IMR-90 (cell line): Measurements from ENCODE around the gene CNTN5. TPM values are rescaled to one million over a fixed set of nuclear protein-coding genes. Genes with fewer than 3 reads are reported as not detected.

Experiments
- ATAC-seq: fragments of 200-7000 bp; cut with Tn5 transposase; 2 replicates; pipeline ENCODE4 v1.9.1; 2020; ENCODE audit warnings: low read depth, mild to moderate bottlenecking, moderate library complexity
- BruUV-seq: library from RNA; stranded (reverse); fragments of 400-500 nt; replicated peaks from 2 replicates; lab custom pipeline; 2021; lab: Mats Ljungman, UMichigan
- CTCF ChIA-PET: fragments of 300-600 bp; formaldehyde crosslinking; extraction: SDS; loops from one replicate; lab custom pipeline; 2021; ENCODE audit warnings: antibody characterized with exemption; lab: Yijun Ruan, JAX
- POLR2A ChIA-PET: fragments of 300-600 bp; sonication (Branson Sonifier 250); formaldehyde crosslinking; loops from one replicate; lab custom pipeline; 2022; ENCODE audit warnings: antibody characterized with exemption; ENCODE audit not compliant: unreplicated experiment; lab: Charles Lee
- DNase-seq: peaks from one replicate; pipeline ENCODE4 v3.0.0; 2013
- H2AFZ ChIP-seq: replicated peaks from 2 replicates; pipeline ENCODE3; 2013; ENCODE audit warnings: low read length, mild to moderate bottlenecking; ENCODE audit not compliant: poor library complexity
- H2AK5ac ChIP-seq: 2 replicates; pipeline ENCODE4 v1.6.1; 2013; ENCODE audit warnings: low read depth, low read length, inconsistent platforms
- H2AK9ac ChIP-seq: replicated peaks from 2 replicates; pipeline ENCODE3; 2013; ENCODE audit warnings: mild to moderate bottlenecking, low read depth, low read length, moderate library complexity; ENCODE audit not compliant: poor library complexity
- H2BK120ac ChIP-seq: 2 replicates; pipeline ENCODE4 v1.6.1; 2013; ENCODE audit warnings: low read depth, low read length, inconsistent platforms
- H2BK15ac ChIP-seq: 3 replicates; pipeline ENCODE4 v1.6.1; 2013; ENCODE audit warnings: low read depth, low read length, inconsistent platforms
- H2BK20ac ChIP-seq: 2 replicates; pipeline ENCODE4 v1.6.1; 2013; ENCODE audit warnings: low read depth, mild to moderate bottlenecking, inconsistent platforms, low read length, moderate library complexity
- H2BK5ac ChIP-seq: 2 replicates; pipeline ENCODE4 v1.6.1; 2013; ENCODE audit warnings: mild to moderate bottlenecking, low read depth, low read length, inconsistent platforms; ENCODE audit not compliant: poor library complexity, severe bottlenecking
- H3K14ac ChIP-seq: replicated peaks from 2 replicates; pipeline ENCODE4 v1.6.1; 2013; ENCODE audit warnings: low read depth, low read length, inconsistent platforms
- H3K18ac ChIP-seq: 2 replicates; pipeline ENCODE4 v1.6.1; 2013; ENCODE audit warnings: low read depth, low read length, control low read depth
- H3K23ac ChIP-seq: 2 replicates; pipeline ENCODE4 v1.6.1; 2013; ENCODE audit warnings: low read depth, low read length, inconsistent platforms
- H3K27ac ChIP-seq: 2 replicates; pipeline ENCODE4 v1.5.1; 2013; ENCODE audit warnings: mild to moderate bottlenecking, control low read depth, low read length; ENCODE audit not compliant: insufficient read depth
- H3K27me3 ChIP-seq: 2 replicates; pipeline ENCODE4 v1.6.1; 2013; ENCODE audit warnings: low read length; ENCODE audit not compliant: control insufficient read depth, insufficient read depth
- H3K36me3 ChIP-seq: 2 replicates; pipeline ENCODE4 v1.6.1; 2013; ENCODE audit warnings: low read length, mixed read lengths; ENCODE audit not compliant: control insufficient read depth, insufficient read depth
- H3K4ac ChIP-seq: 2 replicates; pipeline ENCODE4 v1.6.1; 2013; ENCODE audit warnings: low read depth, low read length, inconsistent platforms
- H3K4me1 ChIP-seq: 2 replicates; pipeline ENCODE4 v1.6.1; 2013; ENCODE audit warnings: low read length, mixed read lengths; ENCODE audit not compliant: control insufficient read depth, insufficient read depth
- H3K4me2 ChIP-seq: 2 replicates; pipeline ENCODE4 v1.6.1; 2013; ENCODE audit warnings: low read depth, mild to moderate bottlenecking, control low read depth, low read length, moderate library complexity
- H3K4me3 ChIP-seq: 2 replicates; pipeline ENCODE4 v1.5.1; 2013; ENCODE audit warnings: low read depth, mild to moderate bottlenecking, control low read depth, low read length, moderate library complexity; ENCODE audit not compliant: insufficient read depth
- H3K56ac ChIP-seq: 2 replicates; pipeline ENCODE4 v1.6.1; 2013; ENCODE audit warnings: low read length, inconsistent platforms; ENCODE audit not compliant: insufficient read depth; ENCODE audit errors: extremely low read depth
- H3K79me1 ChIP-seq, 2 experiments: 2 replicates each; pipeline ENCODE4 v1.6.1; 2013; ENCODE audit warnings: low read length in 2 of 2, inconsistent platforms in 1 of 2, low read depth in 1 of 2
- H3K9ac ChIP-seq: 2 replicates; pipeline ENCODE4 v1.6.1; 2013; ENCODE audit warnings: low read depth, low read length, control low read depth
- H3K9me1 ChIP-seq: 2 replicates; pipeline ENCODE4 v1.6.1; 2013; ENCODE audit warnings: low read length, inconsistent platforms; ENCODE audit not compliant: insufficient read depth
- H3K9me3 ChIP-seq: 2 replicates; pipeline ENCODE4 v1.6.1; 2013; ENCODE audit warnings: low read length; ENCODE audit not compliant: control insufficient read depth, insufficient read depth
- H4K20me1 ChIP-seq: 2 replicates; pipeline ENCODE4 v1.6.1; 2013; ENCODE audit warnings: low read length, inconsistent platforms; ENCODE audit not compliant: insufficient read depth
- H4K5ac ChIP-seq: 2 replicates; pipeline ENCODE4 v1.6.1; 2013; ENCODE audit warnings: mild to moderate bottlenecking, low read depth, low read length, control low read depth
- H4K8ac ChIP-seq, 2 experiments: 2 replicates each; pipeline ENCODE4 v1.6.1; 2013; ENCODE audit warnings: low read depth in 2 of 2, low read length in 2 of 2, control low read depth in 1 of 2, inconsistent platforms in 1 of 2
- H4K91ac ChIP-seq: 2 replicates; pipeline ENCODE4 v1.6.1; 2013; ENCODE audit warnings: low read depth, low read length, inconsistent platforms; ENCODE audit not compliant: insufficient read depth
- WGBS, 2 experiments: methylation state at CpG; one replicate each; pipeline versions ENCODE4 v1.1.5 to v1.1.7; 2013; ENCODE audit warnings: missing lambda C conversion rate in 2 of 2; ENCODE audit not compliant: insufficient read length in 1 of 2; ENCODE audit errors: extremely low coverage in 2 of 2; 5-methylcytosine and 5-hydroxymethylcytosine counted together
- dilution Hi-C: fragments of 300-500 bp; cut with HindIII; formaldehyde crosslinking; loops from one replicate; pipeline ENCODE4 v1.14.3; 2018; ENCODE audit warnings: low sequenced_read_pairs; ENCODE audit not compliant: unreplicated experiment
- in situ Hi-C: fragments of 300-500 bp; cut with MboI; formaldehyde crosslinking; loops from 3 replicates; pipeline ENCODE4 v1.14.3; 2019; ENCODE audit warnings: low sequenced_read_pairs, inconsistent platforms, mixed read lengths
- intact Hi-C: fragments of 100-400 bp; cut with micrococcal nuclease; formaldehyde crosslinking; loops from 2 replicates; pipeline ENCODE4 v1.10.0; 2022
- polyA plus RNA-seq, 3 experiments: library from polyadenylated mRNA; depleted of rRNA; stranded (reverse); fragments of >200 nt; gene quantifications; 2 replicates each; pipeline ENCODE4 v1.2.3, GENCODE V29; 2012; ENCODE audit warnings: low replicate concordance in 1 of 3
- total RNA-seq: library from RNA; depleted of rRNA; stranded (reverse); fragments of >200 nt; gene quantifications from 2 replicates; pipeline ENCODE4 v1.2.3, GENCODE V29; 2012
- TF ChIP-seq, protein P1 (sequence below): conservative IDR thresholded peaks from 2 replicates; pipeline ENCODE4 v1.5.1; 2012; ENCODE audit warnings: mild to moderate bottlenecking, low read depth, low read length, improper control_type of control experiment

Gene CNTN5
- total and polyA plus RNA-seq, 2 of the 4 experiments (the other 2 are of a cell fraction): not detected

DNA sequence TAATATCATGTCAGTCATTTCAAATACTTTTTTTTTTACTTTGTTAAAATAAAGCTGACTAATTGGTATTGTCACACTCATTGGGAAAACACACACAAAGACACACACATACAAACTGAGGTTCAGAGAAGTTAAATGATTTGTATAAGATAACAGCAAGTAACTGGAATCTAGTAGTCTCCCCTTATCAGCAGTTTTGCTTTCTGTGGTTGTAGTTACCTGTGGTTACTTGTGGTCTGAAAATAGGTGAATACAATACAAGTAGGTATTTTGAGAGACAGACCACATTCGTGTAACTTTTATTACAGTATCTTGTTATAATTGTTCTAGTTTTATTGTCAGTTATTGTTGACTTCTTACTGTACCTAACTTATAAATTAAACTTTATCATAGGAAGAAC, 610.9 kb downstream of the CNTN5 start:
- Histone ChIP-seq H3K4me1 (no peaks in the 10 kb centered on the region), H4K5ac (no peak overlapping the region), H3K56ac (no peak overlapping the region), H2AFZ (no peak overlapping the region), H4K8ac (no peak overlapping the region), H3K9me1 (no peaks in the 10 kb centered on the region), H4K91ac (no peak overlapping the region), H3K4me3 (no peak overlapping the region), H3K4ac (no peak overlapping the region), H3K14ac (no peak overlapping the region), H2BK5ac (no peak overlapping the region), H2AK9ac (no peak overlapping the region), H3K9me3 (no peaks in the 10 kb centered on the region), H3K79me1 (no peaks in the 10 kb centered on the region), H3K9ac (no peak overlapping the region), H2AK5ac (no peak overlapping the region), H2BK15ac (no peak overlapping the region), H3K18ac (no peak overlapping the region), H3K27me3 (no peaks in the 10 kb centered on the region), H2BK20ac (no peak overlapping the region), H3K36me3 (no peaks in the 10 kb centered on the region), H3K23ac (no peak overlapping the region), H4K20me1 (no peaks in the 10 kb centered on the region), H3K27ac (no peak overlapping the region), H2BK120ac (no peak overlapping the region), H3K4me2 (no peak overlapping the region)
- TF ChIP-seq, protein P1, sequence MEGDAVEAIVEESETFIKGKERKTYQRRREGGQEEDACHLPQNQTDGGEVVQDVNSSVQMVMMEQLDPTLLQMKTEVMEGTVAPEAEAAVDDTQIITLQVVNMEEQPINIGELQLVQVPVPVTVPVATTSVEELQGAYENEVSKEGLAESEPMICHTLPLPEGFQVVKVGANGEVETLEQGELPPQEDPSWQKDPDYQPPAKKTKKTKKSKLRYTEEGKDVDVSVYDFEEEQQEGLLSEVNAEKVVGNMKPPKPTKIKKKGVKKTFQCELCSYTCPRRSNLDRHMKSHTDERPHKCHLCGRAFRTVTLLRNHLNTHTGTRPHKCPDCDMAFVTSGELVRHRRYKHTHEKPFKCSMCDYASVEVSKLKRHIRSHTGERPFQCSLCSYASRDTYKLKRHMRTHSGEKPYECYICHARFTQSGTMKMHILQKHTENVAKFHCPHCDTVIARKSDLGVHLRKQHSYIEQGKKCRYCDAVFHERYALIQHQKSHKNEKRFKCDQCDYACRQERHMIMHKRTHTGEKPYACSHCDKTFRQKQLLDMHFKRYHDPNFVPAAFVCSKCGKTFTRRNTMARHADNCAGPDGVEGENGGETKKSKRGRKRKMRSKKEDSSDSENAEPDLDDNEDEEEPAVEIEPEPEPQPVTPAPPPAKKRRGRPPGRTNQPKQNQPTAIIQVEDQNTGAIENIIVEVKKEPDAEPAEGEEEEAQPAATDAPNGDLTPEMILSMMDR: no peak
- ChIA-PET POLR2A (no interaction called here), CTCF (no interaction called here)
- WGBS, 2 experiments: no CpG with 5 or more reads among the region's 1 CpG
- dilution Hi-C loops: no loop called here
- no TSS peak for BruUV-seq
- DNase-seq (no peak), ATAC-seq (no peak)
- in situ Hi-C loops: no loop called here
- intact Hi-C loops: no loop called here
